Islet precursor cell (in vitro differentiated cells): ENCODE measurements around the gene ETFB.
A peak's percentile ranks its signal among the peaks of the same experiment; 100 is the strongest.

Experiments
- DNase-seq: peaks from one replicate; pipeline ENCODE4 v3.0.0-alpha.2; 2018

Gene ETFB

GRCh38 chr19:51351266-51351990 lies 14.8 kb downstream of the ETFB start:
- no peak for DNase-seq

GRCh38 chr19:51347209-51347928 lies 18.8 kb downstream of the ETFB start:
- DNase-seq: no peak

GRCh38 chr19:51346742-51347141 lies 19.4 kb downstream of the ETFB start:
- no peak for DNase-seq

GRCh38 chr19:51345076-51345620 lies 21.0 kb downstream of the ETFB start:
- no peak for DNase-seq

- no peak for DNase-seq
These were observed 23.3 kb downstream of the ETFB start for GRCh38 chr19:51342631-51343569.

- DNase-seq: no peak
These were observed 24.1 kb downstream of the ETFB start, which contains the start of gene VSIG10L for GRCh38 chr19:51341976-51342580. Gene VSIG10L (minus strand): TSS chr19:51342139. CDS start chr19:51342124, 15 bp downstream.

- no peak for DNase-seq
These were observed 25.1 kb downstream of the ETFB start for GRCh38 chr19:51341066-51341465.

- DNase-seq: peak; percentile 100
These were observed 26.2 kb downstream of the ETFB start for GRCh38 chr19:51339687-51340656.

GRCh38 chr19:51339313-51339686 lies 26.9 kb downstream of the ETFB start:
- no peak for DNase-seq

GRCh38 chr19:51338563-51339312 lies 27.4 kb downstream of the ETFB start:
- peak; percentile 92 for DNase-seq

GRCh38 chr19:51337861-51338562 lies 28.2 kb downstream of the ETFB start:
- no peak for DNase-seq

- DNase-seq: no peak
These were observed 28.9 kb downstream of the ETFB start for GRCh38 chr19:51337141-51337860.

GRCh38 chr19:51333836-51334460 lies 32.2 kb downstream of the ETFB start:
- no peak for DNase-seq

GRCh38 chr19:51331716-51332115 lies 34.5 kb downstream of the ETFB start:
- no peak for DNase-seq

- no peak for DNase-seq
These were observed 35.0 kb downstream of the ETFB start for GRCh38 chr19:51331193-51331592.

- DNase-seq: no peak
These were observed 35.8 kb downstream of the ETFB start for GRCh38 chr19:51330366-51330765.

- no peak for DNase-seq
These were observed 36.8 kb downstream of the ETFB start for GRCh38 chr19:51329411-51329810.
